HepG2 (cell line): ENCODE measurements around the gene APRT. TPM values are rescaled to one million over a fixed set of nuclear protein-coding genes. Genes with fewer than 3 reads are reported as not detected.

ENCODE experiments used
- CBFB ChIP-seq: sonication (generic); formaldehyde crosslinking; IDR thresholded peaks from 2 replicates; pipeline ENCODE4 v1.4.0; 2020; ENCODE audit warnings: missing genetic modification reagents
- CENPX ChIP-seq: sonication (generic); formaldehyde crosslinking; IDR thresholded peaks from 2 replicates; pipeline ENCODE4 v1.9.0; 2021; ENCODE audit warnings: mild to moderate bottlenecking, missing genetic modification reagents, moderate library complexity
- CREM ChIP-seq, 2 experiments: sonication (generic) in 1 of 2; formaldehyde crosslinking in 1 of 2; IDR thresholded peaks; 2 replicates each; pipeline versions ENCODE4 v1.4.0 to v1.6.1; 2016 to 2020; ENCODE audit warnings: antibody characterized with exemption in 1 of 2, mild to moderate bottlenecking in 1 of 2, missing genetic modification reagents in 1 of 2
- CSRNP2 ChIP-seq: sonication (generic); formaldehyde crosslinking; conservative IDR thresholded peaks from 2 replicates; pipeline ENCODE4 v1.8.0; 2022; ENCODE audit warnings: low read depth, missing genetic modification reagents
- KAT7 ChIP-seq: IDR thresholded peaks from 2 replicates; pipeline ENCODE4 v1.6.1; 2018; ENCODE audit warnings: borderline replicate concordance, missing compliant biosample characterization
- KDM5A ChIP-seq: fragments of 200-600 bp; sonication (generic); IDR thresholded peaks from 2 replicates; pipeline ENCODE4 v1.7.0; 2018; ENCODE audit warnings: antibody characterized with exemption, mild to moderate bottlenecking, low read length, borderline replicate concordance
- MTA1 ChIP-seq: sonication (generic); formaldehyde crosslinking; IDR thresholded peaks from 2 replicates; pipeline ENCODE4 v1.4.0; 2020; ENCODE audit warnings: missing genetic modification reagents, mild to moderate bottlenecking, borderline replicate concordance
- PTBP1 ChIP-seq: fragments of 200-400 bp; formaldehyde crosslinking; IDR thresholded peaks from 2 replicates; pipeline ENCODE4 v1.6.1; 2018; ENCODE audit warnings: low read length, low read depth; ENCODE audit not compliant: poor library complexity, severe bottlenecking
- SAP130 ChIP-seq: IDR thresholded peaks from 2 replicates; pipeline ENCODE4 v1.6.1; 2016; ENCODE audit warnings: low read depth
- TRIM24 ChIP-seq: sonication (generic); formaldehyde crosslinking; IDR thresholded peaks from 2 replicates; pipeline ENCODE4 v1.8.0; 2022; ENCODE audit warnings: mild to moderate bottlenecking, missing genetic modification reagents
- U2AF1 ChIP-seq: fragments of 200-400 bp; formaldehyde crosslinking; optimal IDR thresholded peaks from 2 replicates; pipeline ENCODE3; 2017; ENCODE audit warnings: mild to moderate bottlenecking, low read depth, low read length
- WIZ ChIP-seq: sonication (generic); formaldehyde crosslinking; IDR thresholded peaks from 2 replicates; pipeline ENCODE4 v1.5.1; 2020; ENCODE audit warnings: mild to moderate bottlenecking, missing genetic modification reagents
- ZNF468 ChIP-seq: sonication (generic); formaldehyde crosslinking; IDR thresholded peaks from 2 replicates; pipeline ENCODE4 v1.8.0; 2022; ENCODE audit warnings: mild to moderate bottlenecking, moderate library complexity, missing genetic modification reagents
- ZNF546 ChIP-seq: sonication (generic); formaldehyde crosslinking; conservative IDR thresholded peaks from 2 replicates; pipeline ENCODE4 v1.8.1; 2023; ENCODE audit warnings: mild to moderate bottlenecking, missing genetic modification reagents
- ZNF746 ChIP-seq: sonication (generic); formaldehyde crosslinking; IDR thresholded peaks from 2 replicates; pipeline ENCODE4 v1.8.0; 2022; ENCODE audit warnings: mild to moderate bottlenecking, missing genetic modification reagents
- ZNF761 ChIP-seq: sonication (generic); formaldehyde crosslinking; conservative IDR thresholded peaks from 2 replicates; pipeline ENCODE4 v1.4.0; 2020; ENCODE audit warnings: mild to moderate bottlenecking, missing genetic modification reagents
- polyA plus RNA-seq, 8 experiments: library from polyadenylated mRNA; depleted of rRNA in 3 of 8; stranded (reverse) in 7 of 8; unstranded in 1 of 8; fragments of >200 nt; fragmentation: Illumina TruSeq in 4 of 8; extraction: Trizol in 4 of 8; gene quantifications; 2 replicates each; pipeline versions ENCODE4 v1.2.1 to v1.2.3, GENCODE V29; 2011 to 2016; ENCODE audit warnings: low read depth in 4 of 8, missing spikeins in 1 of 8, mixed read lengths in 1 of 8; ENCODE audit not compliant: insufficient read depth in 1 of 8
- total RNA-seq, 5 experiments: library from RNA; depleted of rRNA; stranded (reverse); fragments of >200 nt; fragmentation: Illumina TruSeq; extraction: Trizol; gene quantifications; 2 replicates each; pipeline ENCODE4 v1.2.3, GENCODE V29; 2016; ENCODE audit warnings: low read depth in 1 of 5
- TF ChIP-seq, protein P1 (sequence below): sonication (generic); formaldehyde crosslinking; IDR thresholded peaks from 2 replicates; pipeline ENCODE4 v1.4.0; 2020; ENCODE audit warnings: missing genetic modification reagents, borderline replicate concordance
- TF ChIP-seq, protein P2 (sequence below): IDR thresholded peaks from 2 replicates; pipeline ENCODE4 v1.6.1; 2018; ENCODE audit warnings: missing genetic modification reagents
- TF ChIP-seq, protein P3 (sequence below): sonication (generic); formaldehyde crosslinking; IDR thresholded peaks from 2 replicates; pipeline ENCODE4 v1.5.0; 2020; ENCODE audit warnings: mild to moderate bottlenecking, missing genetic modification reagents, borderline replicate concordance

The APRT gene
- total and polyA plus RNA-seq, 2 of the 13 experiments (the other 11 are each of a cell fraction or from before 2014, with no cell fraction given) = 155 to 242 TPM

DNA sequence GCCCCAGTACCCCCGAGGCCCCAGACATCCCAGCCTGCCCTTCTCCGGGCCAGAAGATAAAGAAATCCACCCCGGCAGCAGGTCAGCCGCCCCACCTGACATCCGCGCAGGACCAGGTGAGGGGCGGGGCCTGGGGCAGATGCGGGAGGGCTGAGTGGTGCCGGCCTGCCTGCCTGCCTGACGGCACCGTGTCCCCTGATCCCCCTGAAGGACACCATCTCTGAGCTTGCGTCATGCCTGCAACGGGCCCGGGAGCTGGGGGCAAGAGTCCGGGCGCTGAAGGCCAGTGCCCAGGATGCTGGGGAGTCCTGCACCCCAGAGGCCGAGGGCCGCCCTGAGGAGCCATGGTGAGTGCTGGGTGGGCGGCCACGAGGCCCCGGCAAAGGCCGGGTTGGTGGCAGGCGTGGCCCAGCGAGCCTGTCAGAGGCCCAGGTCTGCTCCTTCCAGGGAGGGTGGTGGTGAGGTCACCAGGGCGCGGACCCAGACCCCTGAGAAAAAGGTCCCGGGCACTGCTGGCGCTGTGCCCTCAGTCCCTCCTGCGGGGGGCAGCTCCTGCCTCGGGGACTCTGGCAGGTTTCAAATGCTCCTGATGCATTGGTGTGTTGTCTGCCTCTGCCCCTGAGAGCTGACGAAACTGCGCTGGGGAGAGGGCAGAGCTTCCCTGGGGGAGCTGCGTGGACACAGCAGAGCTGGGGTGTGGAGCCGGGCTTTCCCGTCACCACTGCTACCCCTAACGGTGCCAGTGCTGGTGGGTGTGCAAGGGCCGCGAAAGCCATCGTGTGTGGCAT lies 7.0 kb downstream of the APRT start (continued):
- TF ChIP-seq, protein P1, sequence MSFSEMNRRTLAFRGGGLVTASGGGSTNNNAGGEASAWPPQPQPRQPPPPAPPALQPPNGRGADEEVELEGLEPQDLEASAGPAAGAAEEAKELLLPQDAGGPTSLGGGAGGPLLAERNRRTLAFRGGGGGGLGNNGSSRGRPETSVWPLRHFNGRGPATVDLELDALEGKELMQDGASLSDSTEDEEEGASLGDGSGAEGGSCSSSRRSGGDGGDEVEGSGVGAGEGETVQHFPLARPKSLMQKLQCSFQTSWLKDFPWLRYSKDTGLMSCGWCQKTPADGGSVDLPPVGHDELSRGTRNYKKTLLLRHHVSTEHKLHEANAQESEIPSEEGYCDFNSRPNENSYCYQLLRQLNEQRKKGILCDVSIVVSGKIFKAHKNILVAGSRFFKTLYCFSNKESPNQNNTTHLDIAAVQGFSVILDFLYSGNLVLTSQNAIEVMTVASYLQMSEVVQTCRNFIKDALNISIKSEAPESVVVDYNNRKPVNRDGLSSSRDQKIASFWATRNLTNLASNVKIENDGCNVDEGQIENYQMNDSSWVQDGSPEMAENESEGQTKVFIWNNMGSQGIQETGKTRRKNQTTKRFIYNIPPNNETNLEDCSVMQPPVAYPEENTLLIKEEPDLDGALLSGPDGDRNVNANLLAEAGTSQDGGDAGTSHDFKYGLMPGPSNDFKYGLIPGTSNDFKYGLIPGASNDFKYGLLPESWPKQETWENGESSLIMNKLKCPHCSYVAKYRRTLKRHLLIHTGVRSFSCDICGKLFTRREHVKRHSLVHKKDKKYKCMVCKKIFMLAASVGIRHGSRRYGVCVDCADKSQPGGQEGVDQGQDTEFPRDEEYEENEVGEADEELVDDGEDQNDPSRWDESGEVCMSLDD (CRISPR knock-in tag) = peak; percentile 97
- TF ChIP-seq CREM (IDR thresholded peaks at IDR 0.05) (no peak), CREM (CRISPR knock-in tag; IDR thresholded peaks at IDR 0.05) (no peak), ZNF761 (CRISPR knock-in tag) (0 out of 2 replicates have a peak, but pooled peaks have one; percentile 37), U2AF1 (no peak), WIZ (CRISPR knock-in tag) (no peak), SAP130 (peak; percentile 93), TRIM24 (no peak), MTA1 (CRISPR knock-in tag) (peak; percentile 86; the same call in 1 of the 2 replicates), CENPX (CRISPR knock-in tag) (no peak), ZNF746 (CRISPR knock-in tag) (0 out of 2 replicates have a peak, but pooled peaks have one; percentile 32), KAT7 (CRISPR knock-in tag) (peak; percentile 56; the same call in 1 of the 2 replicates), KDM5A (no peak), ZNF468 (CRISPR knock-in tag) (no peak), CBFB (CRISPR knock-in tag) (no peak), PTBP1 (no peak), CSRNP2 (CRISPR knock-in tag) (no peak), ZNF546 (CRISPR knock-in tag) (0 out of 2 replicates have a peak, but pooled peaks have one; percentile 54)
- TF ChIP-seq, protein P2, sequence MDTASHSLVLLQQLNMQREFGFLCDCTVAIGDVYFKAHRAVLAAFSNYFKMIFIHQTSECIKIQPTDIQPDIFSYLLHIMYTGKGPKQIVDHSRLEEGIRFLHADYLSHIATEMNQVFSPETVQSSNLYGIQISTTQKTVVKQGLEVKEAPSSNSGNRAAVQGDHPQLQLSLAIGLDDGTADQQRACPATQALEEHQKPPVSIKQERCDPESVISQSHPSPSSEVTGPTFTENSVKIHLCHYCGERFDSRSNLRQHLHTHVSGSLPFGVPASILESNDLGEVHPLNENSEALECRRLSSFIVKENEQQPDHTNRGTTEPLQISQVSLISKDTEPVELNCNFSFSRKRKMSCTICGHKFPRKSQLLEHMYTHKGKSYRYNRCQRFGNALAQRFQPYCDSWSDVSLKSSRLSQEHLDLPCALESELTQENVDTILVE (CRISPR knock-in tag) = 0 out of 2 replicates have a peak, but pooled peaks have one; percentile 38
- TF ChIP-seq, protein P3, sequence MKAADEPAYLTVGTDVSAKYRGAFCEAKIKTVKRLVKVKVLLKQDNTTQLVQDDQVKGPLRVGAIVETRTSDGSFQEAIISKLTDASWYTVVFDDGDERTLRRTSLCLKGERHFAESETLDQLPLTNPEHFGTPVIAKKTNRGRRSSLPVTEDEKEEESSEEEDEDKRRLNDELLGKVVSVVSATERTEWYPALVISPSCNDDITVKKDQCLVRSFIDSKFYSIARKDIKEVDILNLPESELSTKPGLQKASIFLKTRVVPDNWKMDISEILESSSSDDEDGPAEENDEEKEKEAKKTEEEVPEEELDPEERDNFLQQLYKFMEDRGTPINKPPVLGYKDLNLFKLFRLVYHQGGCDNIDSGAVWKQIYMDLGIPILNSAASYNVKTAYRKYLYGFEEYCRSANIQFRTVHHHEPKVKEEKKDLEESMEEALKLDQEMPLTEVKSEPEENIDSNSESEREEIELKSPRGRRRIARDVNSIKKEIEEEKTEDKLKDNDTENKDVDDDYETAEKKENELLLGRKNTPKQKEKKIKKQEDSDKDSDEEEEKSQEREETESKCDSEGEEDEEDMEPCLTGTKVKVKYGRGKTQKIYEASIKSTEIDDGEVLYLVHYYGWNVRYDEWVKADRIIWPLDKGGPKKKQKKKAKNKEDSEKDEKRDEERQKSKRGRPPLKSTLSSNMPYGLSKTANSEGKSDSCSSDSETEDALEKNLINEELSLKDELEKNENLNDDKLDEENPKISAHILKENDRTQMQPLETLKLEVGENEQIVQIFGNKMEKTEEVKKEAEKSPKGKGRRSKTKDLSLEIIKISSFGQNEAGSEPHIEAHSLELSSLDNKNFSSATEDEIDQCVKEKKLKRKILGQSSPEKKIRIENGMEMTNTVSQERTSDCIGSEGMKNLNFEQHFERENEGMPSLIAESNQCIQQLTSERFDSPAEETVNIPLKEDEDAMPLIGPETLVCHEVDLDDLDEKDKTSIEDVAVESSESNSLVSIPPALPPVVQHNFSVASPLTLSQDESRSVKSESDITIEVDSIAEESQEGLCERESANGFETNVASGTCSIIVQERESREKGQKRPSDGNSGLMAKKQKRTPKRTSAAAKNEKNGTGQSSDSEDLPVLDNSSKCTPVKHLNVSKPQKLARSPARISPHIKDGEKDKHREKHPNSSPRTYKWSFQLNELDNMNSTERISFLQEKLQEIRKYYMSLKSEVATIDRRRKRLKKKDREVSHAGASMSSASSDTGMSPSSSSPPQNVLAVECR (CRISPR knock-in tag) = peak; percentile 66; the same call in 1 of the 2 replicates
